A204.1 (cell line): ENCODE results near the gene ZBTB40.

Source experiments
- FAIRE-seq: peaks from 2 replicates; lab custom pipeline; 2012; peaks lifted over from hg19 to GRCh38; lab: Jason Lieb, UNC

The ZBTB40 gene

DNA sequence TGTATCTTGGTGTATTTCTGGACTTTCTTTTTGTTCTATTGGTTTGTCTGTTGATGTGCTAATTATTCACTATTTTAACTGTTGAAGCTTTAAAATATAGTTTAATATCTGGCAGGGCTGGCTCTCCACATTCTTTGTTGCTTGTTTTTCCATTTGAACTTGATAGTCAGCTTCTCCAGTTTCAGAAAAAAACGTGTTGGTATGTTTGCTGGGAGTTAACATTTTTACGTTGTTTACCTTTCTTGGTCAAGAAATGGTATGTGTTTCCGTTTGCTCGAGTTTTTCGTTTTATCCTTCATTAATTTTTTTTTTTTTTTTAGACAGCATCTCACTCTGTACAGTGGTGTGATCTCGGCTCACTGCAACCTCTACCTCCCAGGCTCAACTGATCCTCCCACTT lies 16.9 kb upstream of the ZBTB40 start:
- no peak for FAIRE-seq

DNA sequence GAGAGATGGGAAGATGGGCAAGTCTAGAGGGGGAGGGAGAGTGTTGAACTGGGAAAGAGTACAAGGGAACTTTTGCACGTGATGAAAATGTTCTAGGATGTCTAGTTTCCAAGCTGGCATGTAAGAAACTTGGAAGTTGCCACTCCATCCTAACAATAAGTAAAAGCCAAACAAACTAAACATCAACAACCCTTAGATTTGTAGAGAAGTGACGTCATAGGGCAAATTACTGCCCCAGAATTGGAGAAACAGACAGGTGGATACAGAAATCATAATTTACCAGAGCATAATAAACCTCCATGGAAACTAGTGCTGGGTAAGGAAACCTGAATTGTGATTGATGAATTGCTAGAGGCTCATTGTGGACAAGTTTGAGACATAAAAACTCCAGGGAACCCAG lies 14.7 kb upstream of the ZBTB40 start:
- no peak for FAIRE-seq

DNA sequence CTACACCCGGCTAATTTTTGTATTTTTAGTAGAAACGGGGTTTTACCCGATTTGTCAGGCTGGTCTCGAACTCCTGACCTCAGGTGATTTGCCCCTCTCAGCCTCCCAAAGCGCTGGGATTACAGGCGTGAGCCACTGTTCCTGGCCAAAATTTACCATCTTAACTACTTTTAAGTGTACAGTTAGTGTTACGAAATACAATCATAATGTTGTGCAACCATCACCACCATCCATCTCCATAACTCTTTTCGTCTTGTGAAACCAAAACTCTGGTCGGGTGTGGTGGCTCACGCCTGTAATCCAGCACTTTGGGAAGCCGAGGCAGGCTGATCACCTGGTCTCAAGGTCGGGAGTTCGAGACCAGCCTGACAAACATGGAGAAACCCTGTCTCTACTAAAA lies 14.1 kb upstream of the ZBTB40 start:
- no peak for FAIRE-seq

DNA sequence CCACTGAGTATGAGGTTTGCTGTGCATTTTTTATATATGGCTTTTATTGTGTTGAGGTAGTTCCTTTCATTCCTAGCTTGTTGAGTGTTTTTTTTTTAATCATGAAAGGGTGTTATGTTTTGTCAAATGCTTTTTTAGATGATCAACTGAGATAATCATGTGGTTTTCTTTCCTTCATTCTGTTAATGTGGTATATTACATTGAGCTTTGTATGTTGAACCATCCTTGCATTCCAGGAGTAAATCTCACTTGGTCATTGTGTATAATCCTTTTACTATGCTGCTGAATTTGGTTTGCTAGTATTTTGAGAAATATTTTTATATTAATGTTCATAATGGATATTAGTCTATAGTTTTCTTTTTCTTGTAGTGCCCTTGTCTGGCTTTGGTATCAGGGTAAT lies 11.1 kb upstream of the ZBTB40 start:
- FAIRE-seq: no peak

DNA sequence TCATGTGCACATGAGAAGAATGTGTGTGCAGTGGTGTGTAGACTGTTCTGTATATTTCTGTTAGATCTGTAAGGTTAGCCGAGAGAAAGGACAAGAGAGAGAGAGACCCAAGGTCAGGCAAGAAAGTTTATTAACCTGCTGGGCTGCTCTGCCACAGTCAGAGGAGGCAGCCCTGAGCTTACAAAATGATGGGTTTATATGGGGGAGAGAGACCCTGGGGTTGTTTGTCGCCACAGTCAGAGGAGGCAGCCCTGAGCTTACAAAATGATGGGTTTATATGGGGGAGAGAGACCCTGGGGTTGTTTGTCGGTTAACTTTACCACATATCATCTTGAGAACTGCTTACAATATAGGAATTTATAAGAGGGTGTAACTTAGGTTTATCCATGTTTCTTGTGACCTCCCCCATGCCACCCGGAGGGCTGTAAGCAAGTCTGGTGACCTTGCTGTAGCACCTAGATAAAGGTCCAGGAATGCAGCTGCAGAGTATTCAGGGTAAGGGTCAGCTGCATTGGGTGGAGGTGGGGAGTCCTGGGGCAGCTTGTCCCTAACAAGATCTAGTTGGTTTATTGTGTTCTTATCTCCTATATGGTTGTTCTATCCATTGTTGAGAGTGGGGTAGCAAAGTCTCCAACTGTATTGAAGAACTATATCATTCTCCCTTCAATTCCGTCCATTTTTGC lies 9.3 kb upstream of the ZBTB40 start:
- FAIRE-seq: no peak

DNA sequence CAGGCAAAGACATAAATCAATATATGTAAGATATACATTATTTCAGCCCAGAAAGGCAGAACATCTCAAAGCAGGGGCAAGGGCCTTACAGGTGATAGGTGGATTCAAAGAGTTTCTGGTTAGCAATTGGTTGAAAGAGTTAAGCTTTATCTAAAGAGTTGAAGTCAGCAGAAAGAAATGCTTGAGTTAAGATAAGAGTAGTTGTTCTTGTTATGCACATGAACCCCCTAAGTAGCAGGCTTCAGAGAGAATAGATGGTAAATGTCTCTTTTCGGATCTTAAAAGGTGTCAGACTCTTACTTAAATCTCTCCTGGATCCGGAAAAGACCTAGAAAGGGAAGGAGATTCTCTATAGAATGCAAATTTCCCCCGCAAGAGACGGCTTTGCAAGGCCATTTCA lies 8.3 kb upstream of the ZBTB40 start:
- no peak for FAIRE-seq

DNA sequence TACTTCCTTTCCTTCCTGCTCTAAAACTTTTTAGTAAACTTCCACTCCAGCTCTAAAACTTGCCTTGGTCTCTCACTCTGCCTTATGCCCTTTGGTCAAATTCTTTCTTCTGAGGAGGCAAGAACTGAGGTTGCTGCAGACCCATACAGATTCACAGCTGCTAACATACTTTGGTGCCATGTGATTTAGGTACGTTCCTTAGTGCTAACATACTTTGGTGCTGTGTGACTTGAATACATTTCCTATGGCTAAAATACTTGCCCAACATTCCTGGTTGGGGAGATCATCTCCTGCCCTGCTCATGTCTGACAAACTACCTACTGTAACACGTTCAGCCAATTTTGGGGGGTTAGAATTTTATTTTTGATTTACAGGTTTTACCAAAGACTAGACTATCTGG lies 6.8 kb upstream of the ZBTB40 start:
- FAIRE-seq: no peak

DNA sequence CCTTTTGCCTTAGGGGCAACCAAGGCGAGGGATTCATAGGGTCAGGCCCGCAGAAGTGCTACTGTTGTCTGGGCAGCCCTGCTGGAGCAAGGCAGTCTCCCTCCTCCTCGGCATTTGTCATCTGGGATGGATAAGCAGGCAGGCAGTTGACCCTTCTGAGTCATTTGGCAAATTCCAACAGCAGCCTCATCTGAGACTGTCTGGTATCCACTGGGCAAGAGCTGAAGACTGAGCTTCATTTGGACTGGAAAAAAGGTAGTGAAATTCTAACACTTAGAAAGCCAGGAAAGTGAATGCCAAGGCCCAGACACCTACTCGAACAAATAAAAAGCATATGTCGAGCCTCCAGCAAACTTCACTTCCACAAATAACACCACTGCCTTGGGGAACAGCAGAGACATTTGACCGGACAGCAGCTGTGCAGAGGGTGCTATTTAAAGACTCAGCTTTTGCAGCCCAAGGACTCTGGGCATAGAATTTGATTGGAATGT lies 4.0 kb upstream of the ZBTB40 start:
- FAIRE-seq: no peak

DNA sequence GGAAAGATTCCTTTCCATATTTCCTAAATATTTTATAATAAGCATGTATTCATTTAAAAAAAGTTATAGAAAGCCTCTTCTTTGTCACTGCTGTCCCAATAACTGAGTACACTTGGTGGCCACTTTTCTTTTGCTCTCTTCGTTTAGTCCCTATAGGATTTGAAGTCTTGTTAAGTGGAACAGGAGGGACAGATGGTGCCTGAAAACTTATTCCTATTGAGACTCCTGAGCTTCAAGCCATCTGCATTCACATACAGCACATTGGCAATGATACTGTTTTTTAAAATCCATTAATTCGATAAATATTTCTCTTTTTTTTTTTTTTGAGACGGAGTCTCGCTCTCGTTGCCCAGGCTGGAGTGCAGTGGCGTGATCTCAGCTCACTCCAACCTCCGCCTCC lies 2.0 kb upstream of the ZBTB40 start:
- FAIRE-seq: no peak

DNA sequence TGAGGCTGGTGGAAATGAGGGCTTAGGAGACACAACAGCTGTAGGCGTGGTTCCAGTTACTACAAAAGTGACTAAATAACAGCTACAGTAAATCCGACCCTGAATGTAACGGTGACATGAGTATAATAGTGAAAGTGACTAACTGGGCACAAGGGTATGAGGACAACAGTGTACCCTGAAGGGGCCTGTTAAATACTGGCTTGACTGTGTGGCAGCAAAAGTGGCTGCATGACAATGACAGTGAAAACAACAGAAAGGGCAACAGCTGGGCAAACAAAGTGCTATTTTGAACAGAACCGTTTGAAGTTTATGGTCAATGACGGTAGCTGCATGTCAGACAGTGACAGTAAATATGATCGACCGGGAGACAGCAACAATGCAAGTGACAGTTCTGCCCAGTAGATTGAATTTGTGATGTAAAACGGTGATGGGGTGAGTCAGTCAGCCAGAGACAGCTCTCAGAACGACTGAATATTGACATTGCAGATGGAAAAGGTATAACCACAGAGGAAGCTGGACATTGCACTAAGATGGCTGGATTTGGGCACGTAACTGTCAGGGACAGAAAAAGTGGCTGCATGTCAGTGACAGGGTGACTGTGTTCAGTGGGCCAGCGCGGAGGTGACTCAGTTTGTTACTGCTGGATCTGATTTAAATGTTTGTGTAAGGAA lies 1.2 kb upstream of the ZBTB40 start:
- no peak for FAIRE-seq

DNA sequence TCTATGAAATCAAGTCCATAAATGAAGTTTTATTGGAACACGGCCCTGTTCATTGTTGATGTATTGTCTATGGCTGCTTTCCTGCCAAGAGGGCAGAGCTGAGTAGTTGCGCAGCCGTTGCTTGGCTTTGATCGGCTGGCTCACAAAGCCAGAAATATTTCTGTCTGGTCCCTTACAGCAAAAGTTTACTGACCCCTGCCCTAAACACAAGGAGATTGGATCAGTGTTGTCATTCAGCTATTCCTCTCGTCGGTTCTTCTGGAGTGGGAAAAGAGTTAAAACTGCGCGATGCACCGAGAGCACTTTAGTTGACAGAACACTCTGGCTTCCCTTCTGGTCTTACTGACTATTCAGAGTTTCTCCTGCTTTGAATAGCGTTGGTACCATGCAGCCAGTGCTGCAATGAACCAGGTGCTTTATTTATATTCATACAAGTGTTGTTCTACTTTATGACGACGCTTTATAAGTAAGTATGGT lies 868 bp downstream of the ZBTB40 start:
- no peak for FAIRE-seq

DNA sequence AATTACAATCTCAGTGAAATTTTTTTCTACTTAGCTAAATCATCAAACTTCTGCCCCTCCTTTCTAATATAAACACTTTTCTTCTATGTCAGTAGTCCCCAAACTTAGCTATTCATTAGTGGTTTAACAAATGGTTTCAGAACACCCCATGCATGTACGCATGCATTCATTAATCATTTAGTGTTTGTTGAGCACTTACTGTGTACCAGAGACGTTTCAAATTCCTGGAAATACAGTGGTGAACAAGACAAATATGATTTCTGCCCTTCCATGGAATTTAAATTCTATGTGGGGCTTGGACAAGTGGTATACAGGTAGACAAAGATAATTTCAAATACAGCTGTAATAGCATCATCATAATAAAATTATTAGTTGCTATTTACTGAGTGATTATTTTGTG lies 1.5 kb downstream of the ZBTB40 start:
- no peak for FAIRE-seq

DNA sequence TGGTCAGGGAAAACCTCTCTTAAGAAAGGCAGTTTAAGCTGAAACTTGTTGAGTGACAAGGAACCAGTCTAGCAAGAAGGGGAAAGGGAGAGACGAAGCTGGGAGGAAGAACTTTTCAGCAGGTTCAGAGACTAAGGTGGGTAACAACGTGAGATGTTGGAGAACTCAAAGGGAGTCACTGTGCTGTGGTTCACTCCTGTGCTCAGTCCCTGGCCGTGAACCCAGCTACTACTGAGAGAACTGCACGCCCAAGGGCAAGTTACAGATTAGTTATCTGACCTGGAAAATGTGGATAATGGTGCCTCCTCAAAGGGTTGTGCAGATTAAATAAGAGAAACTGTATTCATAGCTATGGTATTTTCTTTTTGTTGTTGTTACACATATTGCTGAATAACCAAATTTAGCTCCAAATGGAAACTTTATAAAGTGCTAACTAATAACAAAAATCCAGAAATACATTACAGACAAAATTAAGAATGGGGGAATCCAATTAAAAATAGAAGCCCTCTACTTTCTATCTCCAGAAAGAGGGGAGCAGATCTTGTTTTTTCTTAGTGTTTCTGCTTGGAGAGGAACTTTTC lies 2.9 kb downstream of the ZBTB40 start:
- no peak for FAIRE-seq

DNA sequence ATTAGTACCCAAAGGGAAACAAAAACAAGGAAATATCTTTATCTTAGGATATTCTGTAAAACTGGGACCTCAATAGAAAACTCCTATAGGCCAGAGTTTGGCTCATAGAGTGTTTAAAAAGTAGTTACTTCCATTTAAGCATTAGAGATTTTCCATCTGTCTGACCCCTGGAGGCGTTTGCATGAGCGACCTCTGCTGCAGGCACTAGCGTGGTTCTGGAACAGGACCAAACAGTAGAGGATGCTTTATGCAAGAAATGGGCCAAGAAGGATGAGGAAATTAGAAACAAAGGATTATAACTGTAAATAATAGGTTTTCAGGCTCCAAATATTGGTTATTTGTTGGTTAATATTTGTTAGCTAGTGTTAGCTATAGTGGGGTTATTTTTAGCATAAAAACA lies 5.7 kb downstream of the ZBTB40 start:
- no peak for FAIRE-seq

DNA sequence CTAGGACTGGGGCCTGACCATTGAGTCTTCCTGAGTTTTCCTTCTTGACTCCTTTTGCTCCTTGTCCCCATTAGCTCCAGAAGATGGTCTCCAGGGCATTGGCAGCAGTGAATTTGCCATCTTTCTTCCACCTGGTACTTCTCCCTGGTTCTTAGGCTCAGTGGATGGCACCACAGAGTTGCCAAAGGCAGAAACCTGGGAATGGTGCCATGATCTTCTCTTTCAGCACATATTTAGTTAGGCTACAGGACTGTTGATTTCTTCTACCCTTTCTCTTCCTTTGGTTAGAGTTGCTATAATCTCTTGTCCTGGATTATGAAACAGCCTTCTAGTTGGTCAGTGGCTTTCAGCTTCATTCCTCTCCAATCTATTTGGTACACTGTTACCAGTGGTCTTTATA lies 6.2 kb downstream of the ZBTB40 start:
- no peak for FAIRE-seq

DNA sequence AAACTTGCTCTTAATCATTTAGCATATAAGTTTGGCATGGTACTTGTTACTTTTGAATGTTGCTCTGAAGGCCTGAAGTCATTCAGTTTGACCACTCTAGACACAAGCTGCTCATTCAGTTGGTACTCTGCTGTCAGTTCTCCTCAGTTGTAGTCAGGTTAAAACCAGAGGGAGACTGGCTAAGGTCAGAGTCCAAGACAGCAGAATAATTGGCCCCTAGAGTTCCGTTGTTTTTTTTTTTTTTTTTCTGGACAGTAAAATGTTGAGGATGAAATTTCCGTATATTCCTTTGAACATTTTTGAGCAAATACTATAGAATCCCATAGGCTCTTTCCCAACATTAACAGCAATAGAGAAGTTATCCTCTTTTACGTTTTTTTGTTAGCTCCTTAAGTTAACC lies 9.4 kb downstream of the ZBTB40 start:
- FAIRE-seq: no peak

DNA sequence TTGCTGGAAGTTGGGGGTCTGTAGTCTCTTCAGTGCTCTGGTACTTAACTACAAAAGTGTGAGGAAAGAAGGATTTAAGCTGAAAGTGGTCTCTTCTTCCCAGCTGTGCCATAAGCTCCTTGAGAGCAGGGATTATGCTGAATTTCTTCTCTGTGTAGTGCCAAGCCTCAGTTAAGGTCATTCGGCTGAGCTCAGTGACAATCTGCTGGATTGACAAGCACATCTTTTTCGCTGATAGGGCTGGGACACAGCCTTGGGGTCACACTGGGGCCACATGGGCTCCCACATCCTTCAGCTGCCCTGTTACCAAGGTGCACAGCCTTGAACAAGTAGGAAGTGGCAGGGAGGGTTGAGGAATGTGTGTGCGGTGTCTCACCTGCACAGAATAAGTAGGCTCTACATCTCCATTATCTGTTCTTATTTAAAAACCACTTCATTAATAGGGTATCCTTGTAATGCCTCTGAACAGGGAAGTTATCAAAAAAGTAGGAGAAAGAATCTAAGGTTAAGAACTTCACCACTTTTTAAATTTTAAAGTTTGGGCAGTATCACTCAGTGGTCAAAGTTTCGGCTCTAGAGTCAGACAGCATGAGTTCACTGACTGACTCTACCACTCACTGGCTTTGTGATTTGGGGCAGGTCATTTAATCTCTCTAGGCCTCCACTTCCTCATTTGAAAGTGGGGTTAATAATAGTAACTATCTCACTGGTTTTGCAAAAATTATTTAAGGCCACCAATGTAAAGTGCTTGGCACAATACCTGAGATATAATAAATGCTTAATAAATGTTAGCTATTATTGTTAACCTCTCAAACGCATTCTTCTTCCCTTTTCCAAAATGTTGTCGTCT lies 10.3 kb downstream of the ZBTB40 start:
- FAIRE-seq: no peak

DNA sequence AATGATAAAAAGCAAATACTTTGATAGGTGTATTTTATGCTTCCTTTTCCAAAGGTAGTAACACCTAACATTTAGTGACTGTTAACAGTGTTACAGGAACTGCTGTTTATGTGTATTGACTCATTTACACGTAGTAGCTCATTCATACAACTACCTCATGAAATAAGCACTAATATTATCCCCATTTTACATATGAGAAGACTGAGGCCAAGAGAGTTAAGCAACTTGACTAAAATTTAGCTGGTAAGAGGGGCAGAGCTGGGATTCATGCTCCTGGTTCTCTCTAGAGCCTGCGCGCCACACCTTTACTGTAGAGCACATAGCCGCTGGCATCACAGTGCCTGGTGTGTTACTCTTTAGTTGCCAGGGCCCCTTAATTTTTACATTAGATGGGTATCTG lies 11.3 kb downstream of the ZBTB40 start:
- FAIRE-seq: no peak

DNA sequence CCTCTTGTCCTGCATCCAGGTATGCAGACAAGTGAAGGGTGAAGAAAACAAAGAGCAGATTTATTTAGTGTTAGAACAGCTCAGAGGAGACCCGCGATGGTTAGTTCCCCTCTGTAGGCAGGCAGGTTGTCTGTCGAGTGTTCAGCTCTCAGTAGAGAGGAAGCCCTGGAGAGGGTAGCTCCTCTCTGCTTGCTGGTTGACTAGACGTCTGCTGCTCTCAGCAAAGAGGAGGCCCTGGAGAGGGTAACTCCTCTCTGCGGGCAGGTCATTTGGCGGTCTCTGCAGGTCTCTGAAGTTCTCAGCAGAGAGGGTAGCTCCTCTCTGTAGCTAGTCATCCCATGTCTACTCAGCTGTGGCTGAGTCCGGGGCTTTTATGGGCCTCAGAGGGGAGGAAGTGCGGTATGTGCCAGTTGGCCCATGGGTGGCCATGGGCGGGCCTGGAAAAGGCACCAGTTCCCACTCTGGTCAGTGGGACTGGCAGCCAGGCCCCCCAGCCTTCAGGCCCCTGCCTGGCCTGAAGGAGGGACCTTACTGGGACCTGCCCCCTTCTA lies 13.4 kb downstream of the ZBTB40 start:
- no peak for FAIRE-seq

DNA sequence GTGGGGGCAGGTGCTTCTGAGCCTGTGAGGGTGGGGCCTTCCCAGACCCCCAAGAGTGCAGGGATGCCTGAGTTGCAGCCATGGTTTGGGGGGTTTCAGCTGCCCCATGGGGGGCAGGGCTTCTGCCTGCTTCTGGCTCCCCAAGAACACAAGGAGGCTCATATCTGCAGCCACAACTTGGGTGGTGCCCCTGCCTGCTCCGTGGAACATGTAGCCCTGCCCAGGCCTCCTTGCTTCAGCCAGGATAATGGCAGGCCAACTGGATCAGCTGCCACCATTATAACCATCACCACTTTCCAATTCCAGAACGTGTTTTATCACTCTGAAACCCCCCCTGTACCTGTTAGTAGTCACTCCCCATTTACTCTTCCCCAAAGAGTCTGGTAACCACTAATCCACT lies 14.0 kb downstream of the ZBTB40 start:
- no peak for FAIRE-seq

DNA sequence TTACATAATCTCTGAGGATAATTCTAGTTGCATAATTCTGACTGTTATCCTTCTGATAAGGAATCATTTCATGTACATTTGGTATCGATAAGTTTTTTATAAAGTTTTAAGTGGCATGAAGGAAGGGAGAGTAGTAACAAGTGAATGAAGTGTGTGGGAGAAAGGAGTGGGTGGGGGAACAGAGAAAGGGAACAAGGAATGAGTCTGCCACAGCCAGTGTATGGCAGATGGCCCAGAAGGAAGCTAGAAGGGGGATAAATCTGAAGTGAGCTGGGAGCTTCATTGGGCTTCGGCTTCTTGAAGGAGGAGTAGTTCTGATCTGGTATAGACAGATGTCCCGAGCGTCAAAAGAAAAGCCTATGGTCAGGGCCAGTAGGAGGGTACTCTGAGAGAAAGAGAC lies 18.6 kb downstream of the ZBTB40 start:
- FAIRE-seq: no peak

DNA sequence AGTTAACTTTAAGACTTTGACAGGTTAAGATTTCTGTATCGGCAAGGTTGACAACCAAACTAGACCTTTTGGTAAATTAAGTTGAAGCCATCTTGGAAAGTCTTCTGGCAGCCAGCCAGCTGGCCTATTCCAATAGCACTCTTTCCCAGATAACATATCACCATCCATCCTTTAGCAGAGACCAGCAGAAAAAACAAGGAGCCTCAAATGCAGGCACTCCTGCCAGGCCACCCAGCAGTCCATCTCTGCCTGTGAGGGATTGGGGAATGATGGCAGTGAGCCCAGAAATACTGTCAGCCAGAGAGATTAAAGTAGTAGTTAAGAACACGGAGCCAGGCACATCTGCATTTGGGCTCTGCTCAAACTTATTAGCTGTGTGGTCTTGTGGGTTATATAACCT lies 19.4 kb downstream of the ZBTB40 start:
- FAIRE-seq: no peak

DNA sequence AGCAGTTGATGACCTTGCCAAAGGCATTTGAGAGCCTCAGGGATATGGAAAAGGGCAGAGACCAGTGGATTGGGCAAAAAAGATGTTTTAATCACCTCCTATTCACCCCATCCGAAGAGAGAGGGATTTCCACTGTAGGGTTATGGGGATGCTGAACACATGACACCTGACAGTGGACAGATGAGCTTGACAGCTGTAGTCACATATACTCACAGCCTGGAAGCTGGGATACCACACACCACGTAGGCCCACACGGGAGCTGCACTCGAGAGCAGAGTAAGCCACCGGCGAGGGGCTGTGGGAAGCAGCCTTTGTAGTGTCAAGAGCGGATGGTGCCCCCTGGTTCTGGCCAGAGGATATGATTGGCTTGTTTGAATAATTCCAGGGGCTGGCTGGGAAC lies 20.0 kb downstream of the ZBTB40 start:
- FAIRE-seq: no peak
